Calu3 (cell line): Measurements from ENCODE around the gene TENM3. TPM values are rescaled to one million over a fixed set of nuclear protein-coding genes. Genes with fewer than 3 reads are reported as not detected.

ENCODE experiments used
- BruUV-seq: library from RNA; stranded (reverse); fragments of 400-500 nt; replicated peaks from 2 replicates; lab custom pipeline; 2021; lab: Mats Ljungman, UMichigan
- CTCF ChIA-PET: fragments of 300-600 bp; sonication (Branson Sonifier 250); formaldehyde crosslinking; loops from one replicate; lab custom pipeline; 2022; ENCODE audit warnings: antibody characterized with exemption; lab: Charles Lee
- DNase-seq: peaks from one replicate; pipeline ENCODE4 v3.0.0; 2022
- H3K27ac Mint-ChIP-seq: one replicate; pipeline ENCODE4 v1.8.0; 2022; ENCODE audit warnings: mixed read lengths; ENCODE audit not compliant: unreplicated experiment
- H3K27me3 Mint-ChIP-seq: one replicate; pipeline ENCODE4 v1.8.0; 2022; ENCODE audit warnings: mixed read lengths; ENCODE audit not compliant: unreplicated experiment
- H3K36me3 Mint-ChIP-seq: one replicate; pipeline ENCODE4 v1.8.0; 2022; ENCODE audit warnings: mild to moderate bottlenecking, moderate library complexity, mixed read lengths; ENCODE audit not compliant: insufficient read depth, unreplicated experiment
- H3K4me1 Mint-ChIP-seq: one replicate; pipeline ENCODE4 v1.8.0; 2022; ENCODE audit warnings: mild to moderate bottlenecking, low read depth, mixed read lengths; ENCODE audit not compliant: unreplicated experiment
- H3K4me3 Mint-ChIP-seq: one replicate; pipeline ENCODE4 v1.8.0; 2022; ENCODE audit warnings: mild to moderate bottlenecking, low read depth, moderate library complexity, mixed read lengths; ENCODE audit not compliant: unreplicated experiment
- H3K9me3 Mint-ChIP-seq: one replicate; pipeline ENCODE4 v1.8.0; 2022; ENCODE audit warnings: low read depth, mixed read lengths; ENCODE audit not compliant: unreplicated experiment
- CTCF ChIP-seq: fragments of 200-600 bp; IDR thresholded peaks from one replicate; pipeline ENCODE4 v1.8.0; 2022; ENCODE audit warnings: antibody characterized with exemption; ENCODE audit not compliant: unreplicated experiment
- intact Hi-C: fragments of 100-400 bp; cut with micrococcal nuclease; formaldehyde crosslinking; loops from one replicate; pipeline ENCODE4 v1.10.0; 2022; ENCODE audit not compliant: unreplicated experiment
- total RNA-seq: library from RNA; stranded (reverse); gene quantifications from 2 replicates; pipeline ENCODE4 v1.2.3, GENCODE V29; 2022

TENM3 gene
- total RNA-seq, 1 experiment from 2014 or later: 5.9 TPM

- intact Hi-C loops: no loop called here
- no TSS peak for BruUV-seq
- no peak for DNase-seq
- Mint-ChIP-seq H3K4me3 (no peak overlapping the region), H3K9me3 (no peaks in the 10 kb centered on the region), H3K27ac (no peak overlapping the region), H3K36me3 (no peaks in the 10 kb centered on the region), H3K4me1 (no peaks in the 10 kb centered on the region), H3K27me3 (no peaks in the 10 kb centered on the region)
- no peak for TF ChIP-seq CTCF
- CTCF ChIA-PET: no interaction called here
Measured at GRCh38 chr4:182619660-182620059, 376.5 kb downstream of the TENM3 start.

GRCh38 chr4:182620111-182620980 lies 377.1 kb downstream of the TENM3 start:
- H3K4me1 Mint-ChIP-seq: no peaks in the 10 kb centered on the region
- no peaks in the 10 kb centered on the region for H3K27me3 Mint-ChIP-seq
- no peaks in the 10 kb centered on the region for H3K9me3 Mint-ChIP-seq
- no peak overlapping the region for H3K27ac Mint-ChIP-seq
- no TSS peak for BruUV-seq
- H3K4me3 Mint-ChIP-seq: no peak overlapping the region
- intact Hi-C loops: no loop called here
- H3K36me3 Mint-ChIP-seq: no peaks in the 10 kb centered on the region
- DNase-seq: no peak
- CTCF ChIA-PET: no interaction called here
- TF ChIP-seq CTCF: no peak

GRCh38 chr4:182624281-182624680 lies 381.1 kb downstream of the TENM3 start:
- H3K4me3 Mint-ChIP-seq: no peak overlapping the region
- no peaks in the 10 kb centered on the region for H3K27me3 Mint-ChIP-seq
- H3K4me1 Mint-ChIP-seq: no peaks in the 10 kb centered on the region
- H3K9me3 Mint-ChIP-seq: no peaks in the 10 kb centered on the region
- TF ChIP-seq CTCF: no peak
- CTCF ChIA-PET: no interaction called here
- intact Hi-C loops: no loop called here
- no peak overlapping the region for H3K27ac Mint-ChIP-seq
- no TSS peak for BruUV-seq
- no peaks in the 10 kb centered on the region for H3K36me3 Mint-ChIP-seq
- no peak for DNase-seq

GRCh38 chr4:182625193-182625592 lies 382.0 kb downstream of the TENM3 start:
- Mint-ChIP-seq H3K4me3 (no peak overlapping the region), H3K9me3 (no peaks in the 10 kb centered on the region), H3K27me3 (no peaks in the 10 kb centered on the region), H3K36me3 (no peaks in the 10 kb centered on the region), H3K4me1 (peaks cover 7% of the 10 kb centered on the region), H3K27ac (no peak overlapping the region)
- intact Hi-C loops: no loop called here
- BruUV-seq: no TSS peak
- TF ChIP-seq CTCF: no peak
- DNase-seq: no peak
- CTCF ChIA-PET: no interaction called here
